Smooth muscle cell (in vitro differentiated cells): ENCODE measurements around the gene ANO6. TPM values are rescaled to one million over a fixed set of nuclear protein-coding genes. Genes with fewer than 3 reads are reported as not detected.

Source experiments
- DNase-seq: peaks from one replicate; lab custom pipeline; 2025; ENCODE audit not compliant: unreplicated experiment; lab: John Stamatoyannopoulos, UW
- H2AFZ ChIP-seq: fragments of 200-600 bp; sonication (generic); 2 replicates; pipeline ENCODE4 v1.6.0; 2016; ENCODE audit warnings: antibody characterized with exemption, low read depth, mild to moderate bottlenecking
- H3F3A ChIP-seq: fragments of 200-600 bp; sonication (generic); 2 replicates; pipeline ENCODE4 v1.6.0; 2017; ENCODE audit warnings: antibody characterized with exemption, low read depth
- H3K27ac ChIP-seq: fragments of 200-600 bp; sonication (generic); 2 replicates; pipeline ENCODE4 v1.5.1; 2016; ENCODE audit warnings: low read depth, mild to moderate bottlenecking
- H3K27me3 ChIP-seq: fragments of 200-600 bp; sonication (generic); 2 replicates; pipeline ENCODE4 v1.6.1; 2016; ENCODE audit warnings: low read depth, mild to moderate bottlenecking
- H3K36me3 ChIP-seq: fragments of 200-600 bp; sonication (generic); 2 replicates; pipeline ENCODE4 v1.5.1; 2016; ENCODE audit warnings: low read depth
- H3K4me1 ChIP-seq: fragments of 200-600 bp; sonication (generic); 2 replicates; pipeline ENCODE4 v1.5.1; 2016; ENCODE audit warnings: low read depth
- H3K4me2 ChIP-seq: fragments of 200-600 bp; sonication (generic); 2 replicates; pipeline ENCODE4 v1.6.0; 2016; ENCODE audit warnings: mild to moderate bottlenecking
- H3K4me3 ChIP-seq: fragments of 200-600 bp; sonication (generic); 2 replicates; pipeline ENCODE4 v1.5.1; 2016; ENCODE audit warnings: mild to moderate bottlenecking
- H3K79me2 ChIP-seq: fragments of 200-600 bp; sonication (generic); 2 replicates; pipeline ENCODE4 v1.6.0; 2016; ENCODE audit warnings: low read depth, mild to moderate bottlenecking
- H3K9ac ChIP-seq: fragments of 200-600 bp; sonication (generic); 2 replicates; pipeline ENCODE4 v1.6.0; 2016; ENCODE audit warnings: low read depth
- H3K9me3 ChIP-seq: fragments of 200-600 bp; sonication (generic); replicated peaks from 2 replicates; pipeline ENCODE4 v1.5.1; 2016; ENCODE audit warnings: low read depth
- H4K20me1 ChIP-seq: fragments of 200-600 bp; sonication (generic); 2 replicates; pipeline ENCODE4 v1.6.0; 2016; ENCODE audit warnings: low read depth
- WGBS: methylation state at CpG from one replicate; pipeline ENCODE4 v1.1.7; 2016; ENCODE audit warnings: low lambda C conversion rate; 5-methylcytosine and 5-hydroxymethylcytosine counted together
- polyA plus RNA-seq: library from polyadenylated mRNA; unstranded; fragments of >200 nt; fragmentation: Nextera tagmentation; extraction: Ambion mirVana; gene quantifications from 2 replicates; pipeline ENCODE4 v1.2.1, GENCODE V29; 2016
- total RNA-seq: library from RNA; depleted of rRNA; stranded (reverse); fragments of >200 nt; gene quantifications from 2 replicates; pipeline ENCODE4 v1.2.3, GENCODE V29; 2014
- TF ChIP-seq, protein P1 (sequence below): fragments of 200-600 bp; sonication (generic); IDR thresholded peaks from 2 replicates; pipeline ENCODE4 v1.5.1; 2017; ENCODE audit warnings: borderline replicate concordance, mild to moderate bottlenecking, antibody characterized with exemption; ENCODE audit not compliant: insufficient read depth, poor library complexity, severe bottlenecking

The ANO6 gene
- total and polyA plus RNA-seq, 2 experiments from 2014 or later = 44.8 to 106 TPM

DNA sequence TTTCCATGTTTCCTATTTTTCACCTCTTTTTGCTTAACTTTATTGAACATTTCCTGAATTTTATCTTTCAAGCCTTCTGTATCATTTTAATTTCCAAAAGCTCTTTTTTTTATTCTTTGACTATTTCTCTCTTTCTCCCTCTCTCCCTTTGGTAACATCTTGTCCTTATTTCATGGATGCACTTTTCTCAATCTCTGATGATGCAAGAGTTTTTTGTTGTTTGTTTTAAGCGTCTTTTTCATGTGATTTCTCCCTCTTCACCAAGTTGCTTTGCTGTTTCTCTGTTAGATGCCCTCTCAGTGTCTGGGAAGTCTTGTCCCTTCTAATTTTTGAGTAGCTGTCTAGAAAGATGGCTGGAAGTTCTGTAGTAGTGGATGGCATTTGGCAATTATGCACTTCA, 62.6 kb downstream of the ANO6 start:
- no peak for DNase-seq
- no peak overlapping the region for H2AFZ ChIP-seq
- H3K27me3 ChIP-seq = no peaks in the 10 kb centered on the region
- H3F3A ChIP-seq = no peaks in the 10 kb centered on the region
- WGBS = 76% methylated on average over 1 of the region's 1 CpG
- peaks cover 85% of the 10 kb centered on the region for H3K79me2 ChIP-seq
- H3K36me3 ChIP-seq = no peaks in the 10 kb centered on the region
- TF ChIP-seq, protein P1, sequence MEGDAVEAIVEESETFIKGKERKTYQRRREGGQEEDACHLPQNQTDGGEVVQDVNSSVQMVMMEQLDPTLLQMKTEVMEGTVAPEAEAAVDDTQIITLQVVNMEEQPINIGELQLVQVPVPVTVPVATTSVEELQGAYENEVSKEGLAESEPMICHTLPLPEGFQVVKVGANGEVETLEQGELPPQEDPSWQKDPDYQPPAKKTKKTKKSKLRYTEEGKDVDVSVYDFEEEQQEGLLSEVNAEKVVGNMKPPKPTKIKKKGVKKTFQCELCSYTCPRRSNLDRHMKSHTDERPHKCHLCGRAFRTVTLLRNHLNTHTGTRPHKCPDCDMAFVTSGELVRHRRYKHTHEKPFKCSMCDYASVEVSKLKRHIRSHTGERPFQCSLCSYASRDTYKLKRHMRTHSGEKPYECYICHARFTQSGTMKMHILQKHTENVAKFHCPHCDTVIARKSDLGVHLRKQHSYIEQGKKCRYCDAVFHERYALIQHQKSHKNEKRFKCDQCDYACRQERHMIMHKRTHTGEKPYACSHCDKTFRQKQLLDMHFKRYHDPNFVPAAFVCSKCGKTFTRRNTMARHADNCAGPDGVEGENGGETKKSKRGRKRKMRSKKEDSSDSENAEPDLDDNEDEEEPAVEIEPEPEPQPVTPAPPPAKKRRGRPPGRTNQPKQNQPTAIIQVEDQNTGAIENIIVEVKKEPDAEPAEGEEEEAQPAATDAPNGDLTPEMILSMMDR = no peak
- H3K9me3 ChIP-seq = no peaks in the 10 kb centered on the region
- H3K4me3 ChIP-seq = no peak overlapping the region
- H3K4me1 ChIP-seq = peaks cover 5% of the 10 kb centered on the region
- peaks cover 40% of the 10 kb centered on the region for H4K20me1 ChIP-seq
- H3K27ac ChIP-seq = no peak overlapping the region
- no peak overlapping the region for H3K9ac ChIP-seq
- H3K4me2 ChIP-seq = no peak overlapping the region

DNA sequence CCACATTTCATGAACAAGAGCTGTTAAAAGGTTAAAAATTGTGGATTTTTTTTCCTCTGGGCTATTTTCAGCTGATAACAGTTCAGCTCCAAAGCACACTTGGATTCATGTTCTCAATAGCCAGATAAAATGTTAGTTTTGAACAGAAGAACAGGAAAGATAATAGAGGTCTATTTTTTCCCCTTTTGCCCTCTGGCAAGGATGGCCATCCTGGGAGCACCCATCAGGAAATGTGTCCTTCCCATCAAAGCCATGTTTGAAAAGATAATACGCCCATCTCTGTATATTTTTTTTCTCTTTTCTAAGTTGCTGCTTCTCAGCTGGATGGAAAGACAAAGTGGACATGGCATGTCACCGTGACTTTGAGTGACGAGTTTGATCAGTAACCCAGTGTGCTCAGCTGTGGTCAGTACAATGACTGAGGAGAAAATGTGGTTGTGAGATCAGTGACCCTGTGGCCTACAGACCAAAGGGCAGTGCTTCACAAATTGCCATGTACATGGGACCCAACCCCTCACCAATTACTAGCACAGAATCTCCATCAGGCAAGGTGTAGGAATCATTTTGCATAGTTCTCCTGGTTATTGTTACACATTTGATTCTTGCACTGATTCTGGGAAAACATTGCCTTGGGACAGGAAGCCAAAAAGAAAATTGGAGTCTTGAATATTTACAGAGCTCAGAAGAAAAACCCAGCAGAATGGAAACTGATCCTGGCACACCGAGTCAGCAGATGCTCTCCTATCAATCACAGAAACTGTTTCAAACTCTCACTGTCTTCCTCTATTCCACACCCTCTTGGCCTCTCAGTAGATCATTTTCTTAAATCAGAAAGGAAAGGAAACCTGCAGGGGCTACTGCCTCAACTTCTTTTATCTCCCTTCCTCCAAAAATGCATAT, 64.3 kb downstream of the ANO6 start:
- H3K27me3 ChIP-seq = no peaks in the 10 kb centered on the region
- peaks cover 21% of the 10 kb centered on the region for H3K4me1 ChIP-seq
- H4K20me1 ChIP-seq = peaks cover 40% of the 10 kb centered on the region
- WGBS = 95% methylated on average over 4 of the region's 4 CpGs
- no peak overlapping the region for H3K4me2 ChIP-seq
- H3K27ac ChIP-seq = no peak overlapping the region
- H3K4me3 ChIP-seq = no peak overlapping the region
- H3K36me3 ChIP-seq = no peaks in the 10 kb centered on the region
- peaks cover 7% of the 10 kb centered on the region for H3F3A ChIP-seq
- H3K9me3 ChIP-seq = no peaks in the 10 kb centered on the region
- no peak for DNase-seq
- no peak overlapping the region for H3K9ac ChIP-seq
- no peak overlapping the region for H2AFZ ChIP-seq
- H3K79me2 ChIP-seq = peaks cover 79% of the 10 kb centered on the region
- TF ChIP-seq, protein P1 = no peak

DNA sequence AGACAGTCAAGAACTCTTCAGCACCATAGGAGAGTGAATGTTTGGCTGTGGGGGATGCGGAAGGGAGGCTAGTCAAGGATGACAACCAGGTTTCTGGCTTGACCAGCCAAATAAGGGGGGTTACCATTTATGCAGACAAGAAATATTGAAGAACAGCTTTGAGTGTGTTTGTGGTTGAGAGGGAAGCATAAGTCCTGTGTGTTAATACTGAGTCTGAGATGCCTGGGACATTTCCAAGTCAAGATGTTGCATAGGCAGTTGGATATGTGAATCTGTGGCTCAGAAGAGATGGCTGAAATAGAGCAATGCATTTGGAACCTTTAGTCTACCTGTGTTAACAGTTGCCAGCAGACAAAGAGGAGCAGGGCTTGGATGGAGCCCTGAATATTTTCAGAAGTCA, 66.1 kb downstream of the ANO6 start:
- H3K27me3 ChIP-seq = no peaks in the 10 kb centered on the region
- H3K4me1 ChIP-seq = peaks cover 21% of the 10 kb centered on the region
- peaks cover 7% of the 10 kb centered on the region for H3F3A ChIP-seq
- no peaks in the 10 kb centered on the region for H3K36me3 ChIP-seq
- TF ChIP-seq, protein P1 = no peak
- no peak overlapping the region for H3K4me3 ChIP-seq
- H3K79me2 ChIP-seq = peaks cover 75% of the 10 kb centered on the region
- no peak for DNase-seq
- H2AFZ ChIP-seq = no peak overlapping the region
- H3K27ac ChIP-seq = no peak overlapping the region
- 100% methylated on average over 1 of the region's 1 CpG for WGBS
- peaks cover 30% of the 10 kb centered on the region for H4K20me1 ChIP-seq
- H3K9me3 ChIP-seq = no peaks in the 10 kb centered on the region
- no peak overlapping the region for H3K9ac ChIP-seq
- H3K4me2 ChIP-seq = no peak overlapping the region
